GM19239 (cell line): ENCODE data around the gene ANGPT4.

Experiments used
- DNase-seq: peaks from one replicate; pipeline ENCODE4 v3.0.0; 2011; ENCODE audit warnings: low spot score; ENCODE audit not compliant: insufficient read length
- FAIRE-seq: peaks from 2 replicates; lab custom pipeline; 2011; peaks lifted over from hg19 to GRCh38; lab: Jason Lieb, UNC

The ANGPT4 gene, protein sequence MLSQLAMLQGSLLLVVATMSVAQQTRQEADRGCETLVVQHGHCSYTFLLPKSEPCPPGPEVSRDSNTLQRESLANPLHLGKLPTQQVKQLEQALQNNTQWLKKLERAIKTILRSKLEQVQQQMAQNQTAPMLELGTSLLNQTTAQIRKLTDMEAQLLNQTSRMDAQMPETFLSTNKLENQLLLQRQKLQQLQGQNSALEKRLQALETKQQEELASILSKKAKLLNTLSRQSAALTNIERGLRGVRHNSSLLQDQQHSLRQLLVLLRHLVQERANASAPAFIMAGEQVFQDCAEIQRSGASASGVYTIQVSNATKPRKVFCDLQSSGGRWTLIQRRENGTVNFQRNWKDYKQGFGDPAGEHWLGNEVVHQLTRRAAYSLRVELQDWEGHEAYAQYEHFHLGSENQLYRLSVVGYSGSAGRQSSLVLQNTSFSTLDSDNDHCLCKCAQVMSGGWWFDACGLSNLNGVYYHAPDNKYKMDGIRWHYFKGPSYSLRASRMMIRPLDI

DNA sequence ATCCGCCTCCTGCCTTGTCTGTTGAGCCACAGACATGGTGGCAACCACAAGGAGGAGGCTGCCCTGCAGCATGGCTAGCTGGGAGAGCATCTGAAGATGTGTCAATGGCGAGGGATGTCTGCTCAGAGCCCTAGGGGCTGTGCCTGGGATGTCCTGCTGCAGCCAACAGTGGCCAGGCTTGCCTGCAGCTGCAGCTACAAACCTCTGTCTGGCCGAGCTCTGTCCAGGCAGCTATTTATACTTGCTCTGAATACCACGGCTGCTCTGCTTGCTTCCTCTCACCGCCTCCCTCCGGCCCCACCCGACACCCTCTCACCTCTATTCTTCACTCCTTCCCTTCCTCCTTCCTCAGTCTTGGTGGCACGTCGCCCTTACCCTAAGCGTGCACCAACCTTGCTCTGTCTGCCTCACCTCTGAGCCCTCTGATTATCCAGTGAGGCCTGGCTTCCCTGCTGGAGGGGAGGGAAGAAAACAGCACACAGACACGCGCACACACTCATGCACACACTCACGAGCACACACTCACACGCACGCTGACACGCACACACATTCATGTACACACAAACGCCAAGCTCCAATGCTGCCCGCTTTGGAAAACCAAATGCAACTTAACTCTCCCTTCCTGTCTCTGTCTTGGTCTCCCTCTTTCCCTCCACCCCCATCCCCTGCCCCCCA, at the start of gene ANGPT4:
Gene ANGPT4 (minus strand): TSS at position 210 of the 675 bp plus-strand sequence. CDS start 120 bp downstream, at position 90.
- no peak for FAIRE-seq

DNA sequence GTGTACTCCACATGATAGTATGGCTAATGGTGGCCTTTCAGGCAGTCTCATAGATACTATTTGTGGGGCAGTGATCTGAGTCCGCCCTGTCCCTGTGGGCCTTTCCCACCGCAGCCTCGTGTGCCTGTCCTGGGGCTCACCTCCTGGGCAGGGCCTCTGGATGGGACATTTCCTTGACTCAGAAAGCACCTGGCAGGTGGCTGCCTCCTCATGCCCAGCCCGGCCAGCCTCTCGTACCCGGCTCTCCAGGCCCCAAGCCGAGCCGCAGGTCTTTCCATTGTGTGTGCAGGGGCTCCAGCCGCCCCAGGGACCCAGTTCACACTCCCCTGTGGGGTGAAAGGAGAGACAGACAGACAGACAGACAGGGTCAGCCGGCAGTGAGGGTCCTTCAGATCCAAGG, 47.7 kb upstream of the ANGPT4 start:
- FAIRE-seq (no peak), DNase-seq (no peak)

More for the DNA sequence above, at the start of gene ANGPT4:
- DNase-seq: no peak

GRCh38 chr20:962683-963082, 46.5 kb upstream of the ANGPT4 start:
- FAIRE-seq (no peak), DNase-seq (no peak)

- DNase-seq (no peak), FAIRE-seq (no peak)
These were observed 46.1 kb upstream of the ANGPT4 start for GRCh38 chr20:962223-962622.

DNA sequence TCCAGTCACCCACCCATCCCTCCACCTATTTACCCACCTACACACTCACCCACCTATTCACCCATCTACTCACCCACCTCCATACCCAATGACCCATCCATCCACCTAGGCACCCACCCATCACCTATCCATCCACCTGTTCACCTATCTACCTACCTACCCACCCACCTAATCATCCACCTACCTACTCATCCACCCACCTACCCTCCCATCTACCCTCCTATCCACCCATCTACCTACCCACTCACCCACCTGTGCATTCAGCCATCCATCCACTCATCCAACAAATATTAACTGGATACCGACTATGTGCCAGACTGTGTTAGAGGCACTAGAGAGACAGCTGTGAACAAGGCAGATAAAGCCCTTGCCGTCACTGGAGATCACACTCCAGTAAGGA, 45.6 kb upstream of the ANGPT4 start:
- FAIRE-seq: no peak
- DNase-seq: no peak

- FAIRE-seq (no peak), DNase-seq (no peak)
These were observed 44.0 kb upstream of the ANGPT4 start for GRCh38 chr20:959996-960615.

- DNase-seq: no peak
- FAIRE-seq: no peak
These were observed 43.0 kb upstream of the ANGPT4 start for GRCh38 chr20:958936-959815.

GRCh38 chr20:957544-957943, 41.4 kb upstream of the ANGPT4 start:
- DNase-seq (no peak), FAIRE-seq (no peak)

- DNase-seq (peak; percentile 80), FAIRE-seq (peak; percentile 97)
These were observed 40.3 kb upstream of the ANGPT4 start for GRCh38 chr20:956330-956951.

- DNase-seq (no peak), FAIRE-seq (no peak)
These were observed 39.5 kb upstream of the ANGPT4 start for GRCh38 chr20:955656-956055.

DNA sequence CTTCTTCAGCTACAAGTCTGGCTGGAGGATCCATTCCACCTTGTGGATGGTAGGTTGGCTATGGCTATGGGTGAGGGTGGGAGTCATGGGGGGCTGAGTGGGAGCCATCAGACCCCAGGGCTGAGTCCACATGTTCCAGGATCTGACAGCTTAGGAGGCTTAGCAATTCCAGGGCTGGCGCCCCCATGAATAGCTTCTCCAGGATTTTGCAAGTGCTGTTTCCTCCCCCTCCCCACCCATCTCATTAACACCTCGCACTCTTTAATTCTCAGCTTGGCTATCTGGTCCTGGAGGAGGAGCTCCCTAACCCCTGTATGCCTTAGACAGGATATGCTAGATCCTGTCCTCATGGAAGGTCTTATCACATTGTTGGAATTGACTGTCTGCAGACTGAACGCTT, 39.0 kb upstream of the ANGPT4 start:
- DNase-seq (no peak), FAIRE-seq (no peak)

DNA sequence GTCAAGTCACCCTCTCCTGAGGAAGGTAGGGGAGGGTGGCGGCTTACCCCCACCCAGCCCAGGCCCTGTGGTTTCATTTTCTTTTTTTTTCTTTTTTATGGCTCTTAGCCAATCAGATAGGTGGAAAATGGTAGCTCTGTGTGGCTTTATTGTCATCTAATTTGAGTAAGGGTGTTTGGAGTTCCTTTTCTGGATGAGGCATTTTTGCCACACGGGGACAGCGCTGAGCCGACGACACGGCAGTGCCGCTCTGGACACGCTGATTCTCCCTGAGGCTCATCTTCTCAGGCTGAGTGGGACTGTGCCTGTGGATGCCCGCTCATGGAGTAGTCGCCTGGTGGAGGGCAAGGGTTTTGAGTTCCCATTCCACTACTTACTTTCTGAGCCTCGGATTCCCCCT, 37.6 kb upstream of the ANGPT4 start:
- no peak for DNase-seq

GRCh38 chr20:952196-952795, 36.2 kb upstream of the ANGPT4 start:
- no peak for FAIRE-seq
- DNase-seq: no peak

More for the DNA sequence above, 37.6 kb upstream of the ANGPT4 start:
- no peak for FAIRE-seq

GRCh38 chr20:951384-952169, 35.4 kb upstream of the ANGPT4 start:
- FAIRE-seq (no peak), DNase-seq (no peak)

- FAIRE-seq (no peak), DNase-seq (no peak)
These were observed 33.6 kb upstream of the ANGPT4 start for GRCh38 chr20:949717-950116.

DNA sequence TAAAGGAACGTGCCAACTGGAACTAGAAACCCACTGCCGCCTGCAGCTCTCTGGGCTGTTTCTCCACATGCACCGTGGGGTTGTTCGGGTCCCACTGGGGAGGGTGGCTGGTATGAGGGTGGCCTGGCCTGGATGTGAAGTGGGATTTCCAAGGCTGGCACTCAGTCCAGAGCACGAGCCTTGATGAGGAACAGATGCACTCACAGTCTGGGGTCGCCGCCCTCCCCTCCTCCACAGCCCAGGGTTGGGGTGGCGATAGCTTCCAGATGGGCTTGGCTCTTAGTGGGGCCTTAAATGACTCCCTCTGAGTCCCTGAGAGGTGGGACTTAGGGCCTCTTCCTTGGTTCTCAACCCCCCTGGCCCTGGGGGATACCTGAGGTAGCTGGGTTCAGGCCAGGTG, 30.7 kb upstream of the ANGPT4 start:
- DNase-seq (no peak), FAIRE-seq (no peak)

DNA sequence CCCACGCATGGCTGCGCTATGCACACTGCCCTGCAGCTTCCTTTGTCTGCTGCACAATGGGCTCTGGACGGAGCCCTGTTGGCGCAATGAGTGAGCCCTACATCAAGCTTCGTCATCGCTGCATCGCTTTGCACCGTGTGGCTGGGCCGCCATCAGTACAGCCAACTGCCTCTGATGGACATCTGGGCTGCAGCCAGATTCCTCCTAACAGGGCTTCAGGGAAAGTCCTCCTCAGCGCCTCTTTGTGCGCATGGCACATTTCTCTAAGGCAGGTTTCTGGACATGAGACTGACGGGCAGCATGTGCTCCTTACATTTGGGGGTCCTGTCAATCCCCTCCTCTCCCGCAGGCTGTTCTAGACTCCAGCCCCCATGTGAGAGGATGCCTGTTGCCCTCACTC, 29.7 kb upstream of the ANGPT4 start:
- no peak for FAIRE-seq
- no peak for DNase-seq

- no peak for FAIRE-seq
These were observed 28.8 kb upstream of the ANGPT4 start for GRCh38 chr20:944774-945410.

More at GRCh38 chr20:944774-945410, 28.8 kb upstream of the ANGPT4 start:
- DNase-seq: no peak
